Measurements from ENCODE around the gene PIBF1.

Gene PIBF1

DNA sequence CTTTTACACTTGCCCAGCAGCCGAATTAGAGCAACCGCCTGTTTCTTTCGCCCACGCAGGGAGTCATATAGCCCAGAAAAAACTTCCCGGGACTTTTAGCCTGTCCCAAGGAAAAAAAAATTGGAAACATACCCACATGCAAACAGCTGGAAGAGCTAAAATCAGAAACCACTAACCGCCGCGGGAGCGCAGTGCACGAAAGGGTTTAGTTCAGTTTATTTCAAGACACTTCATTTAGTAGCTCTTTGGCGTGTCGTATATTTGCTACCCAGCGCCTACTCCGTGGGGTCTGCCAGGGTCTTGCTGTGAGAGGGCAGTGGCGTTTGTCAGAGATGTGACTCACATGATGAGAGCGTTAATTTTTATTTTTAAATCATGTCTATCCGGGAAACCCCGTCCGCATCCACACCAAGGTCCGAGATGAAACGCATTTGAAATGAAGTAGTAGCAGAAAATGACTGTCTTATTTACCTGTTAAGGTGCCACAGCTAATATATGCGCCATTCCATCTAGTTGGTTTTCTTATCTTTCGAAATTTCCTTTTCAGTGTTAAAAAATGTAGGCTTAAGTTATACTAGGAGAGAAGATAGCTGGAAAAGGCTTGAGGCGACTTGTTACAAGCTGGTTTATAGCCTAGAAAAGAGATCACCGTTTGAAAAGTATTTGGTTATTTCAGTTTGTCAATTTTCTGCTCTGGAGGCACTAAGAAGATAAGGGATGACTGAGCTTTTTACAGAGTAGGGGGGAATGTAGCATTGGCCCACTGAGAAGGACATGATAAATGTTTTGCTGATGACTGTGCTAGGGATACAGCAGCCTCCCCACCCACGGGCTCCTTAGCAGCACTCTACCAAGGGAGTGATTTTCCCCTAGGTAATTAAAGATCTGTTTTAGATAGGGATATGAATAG lies 278.6 kb downstream of the PIBF1 start:
- no peak for DNase-seq (ENCODE audit: low read depth)

DNA sequence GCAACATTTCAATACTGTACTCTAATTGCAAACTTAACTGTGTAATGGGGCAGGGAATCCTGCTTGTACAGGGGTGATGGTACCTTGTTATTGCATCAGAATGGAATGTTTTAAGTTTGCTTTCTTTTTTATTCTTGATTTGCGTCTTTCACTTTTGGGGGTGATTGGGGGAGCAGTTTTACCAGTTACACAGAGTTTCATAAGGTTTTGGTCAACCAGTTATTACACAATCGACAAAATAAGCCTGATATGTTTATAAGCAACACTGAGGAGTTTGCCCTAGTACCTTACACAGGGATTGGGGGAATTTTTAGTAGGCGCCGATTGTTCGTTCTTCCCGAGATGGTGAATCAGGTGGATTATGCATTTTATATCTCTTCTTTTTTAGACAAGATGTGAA lies 279.5 kb downstream of the PIBF1 start:
- DNase-seq (ENCODE audit: low read depth), result no peak

DNA sequence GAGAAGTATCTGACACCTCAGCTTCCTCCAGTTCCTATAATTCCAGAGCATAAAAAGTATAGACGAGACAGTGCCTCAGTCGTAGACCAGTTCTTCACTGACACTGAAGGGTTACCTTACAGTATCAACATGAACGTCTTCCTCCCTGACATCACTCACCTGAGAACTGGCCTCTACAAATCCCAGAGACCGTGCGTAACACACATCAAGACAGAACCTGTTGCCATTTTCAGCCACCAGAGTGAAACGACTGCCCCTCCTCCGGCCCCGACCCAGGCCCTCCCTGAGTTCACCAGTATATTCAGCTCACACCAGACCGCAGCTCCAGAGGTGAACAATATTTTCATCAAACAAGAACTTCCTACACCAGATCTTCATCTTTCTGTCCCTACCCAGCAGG lies 279.9 kb downstream of the PIBF1 start:
- DNase-seq (ENCODE audit: low read depth), result no peak

DNA sequence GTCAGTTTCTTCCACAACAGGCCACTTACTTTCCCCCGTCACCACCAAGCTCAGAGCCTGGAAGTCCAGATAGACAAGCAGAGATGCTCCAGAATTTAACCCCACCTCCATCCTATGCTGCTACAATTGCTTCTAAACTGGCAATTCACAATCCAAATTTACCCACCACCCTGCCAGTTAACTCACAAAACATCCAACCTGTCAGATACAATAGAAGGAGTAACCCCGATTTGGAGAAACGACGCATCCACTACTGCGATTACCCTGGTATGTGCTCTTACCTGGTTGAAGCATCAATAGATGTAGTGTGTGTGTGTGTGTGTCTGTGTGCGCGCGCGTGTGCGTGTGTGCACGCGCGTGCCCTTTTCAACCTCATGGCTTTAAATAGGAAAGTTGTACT lies 280.5 kb downstream of the PIBF1 start:
- DNase-seq (ENCODE audit: low read depth), result no peak

DNA sequence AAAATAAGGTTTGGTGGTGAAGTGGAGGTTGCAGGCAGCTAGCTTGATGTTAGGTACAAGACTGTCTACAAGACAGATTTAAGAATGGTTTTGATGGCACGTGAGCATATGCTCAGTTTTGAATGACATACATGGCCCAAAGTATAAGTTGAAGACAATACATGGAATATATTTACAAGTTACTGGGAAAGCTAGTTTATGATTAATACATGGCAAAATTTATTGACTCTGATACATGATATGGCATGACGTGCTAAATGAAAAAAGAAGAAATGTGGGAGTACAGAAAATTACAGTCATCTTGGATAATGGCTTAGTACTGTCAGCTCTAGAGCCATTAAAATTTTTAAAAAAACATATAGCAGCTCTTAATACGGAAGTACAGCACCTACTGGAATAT lies 281.2 kb downstream of the PIBF1 start:
- no peak for DNase-seq (ENCODE audit: low read depth)

DNA sequence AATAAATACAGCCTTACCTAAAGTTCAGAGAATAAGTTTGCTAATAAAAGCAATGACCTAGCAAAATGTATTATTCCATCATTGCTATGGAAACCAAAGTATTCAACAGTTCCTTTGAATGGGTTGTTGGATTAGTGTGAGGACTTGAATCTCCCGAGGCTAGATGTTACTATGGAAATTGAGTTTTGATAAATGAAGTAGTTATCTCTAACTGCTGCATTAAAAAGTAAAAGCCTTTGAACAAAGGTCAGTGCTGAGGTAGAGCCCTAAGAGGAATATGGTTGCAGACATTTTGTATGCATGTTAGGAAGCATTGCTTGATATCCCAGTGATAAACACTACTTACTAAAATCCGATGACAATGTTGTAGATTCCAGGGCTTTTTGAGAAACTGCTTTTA lies 283.1 kb downstream of the PIBF1 start:
- DNase-seq (ENCODE audit: low read depth), result no peak

DNA sequence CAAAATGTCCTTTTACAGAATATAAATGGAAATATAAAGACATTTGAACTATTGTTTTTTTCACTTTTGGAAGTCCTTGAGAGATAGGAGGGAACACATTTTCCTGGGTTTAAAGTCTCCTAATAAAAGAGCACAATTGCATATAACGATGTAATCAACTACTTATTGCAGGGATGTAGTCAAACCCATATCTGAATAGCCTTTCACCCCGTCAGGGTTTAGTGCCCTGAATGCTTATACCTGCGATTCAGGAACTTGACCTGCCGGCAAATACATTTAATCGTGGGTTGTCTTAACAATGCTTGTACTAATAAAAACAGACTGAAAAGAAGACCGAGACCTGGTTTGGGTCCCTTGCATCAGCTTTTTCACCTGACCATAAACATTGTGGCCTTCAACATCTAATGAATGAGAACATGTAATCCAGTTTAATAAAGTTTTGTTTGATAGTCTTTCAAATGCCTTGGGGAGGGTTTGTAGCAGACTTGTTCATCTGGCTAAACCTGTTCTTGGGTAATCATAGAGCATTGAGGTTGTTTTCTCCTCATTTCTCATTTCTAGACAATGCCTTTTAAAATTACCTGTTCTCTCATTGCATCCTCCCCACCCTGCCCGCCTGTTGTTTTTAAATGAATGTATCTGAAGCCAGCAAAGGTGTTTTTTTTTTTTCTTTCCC lies 283.9 kb downstream of the PIBF1 start:
- DNase-seq (ENCODE audit: low read depth), result no peak
